Cortex of kidney (tissue), 1 donor: ENCODE data around the gene SP2.

Experiments
- DNase-seq: peaks from one replicate; lab custom pipeline; 2025; lab: John Stamatoyannopoulos, UW

SP2 gene

DNA sequence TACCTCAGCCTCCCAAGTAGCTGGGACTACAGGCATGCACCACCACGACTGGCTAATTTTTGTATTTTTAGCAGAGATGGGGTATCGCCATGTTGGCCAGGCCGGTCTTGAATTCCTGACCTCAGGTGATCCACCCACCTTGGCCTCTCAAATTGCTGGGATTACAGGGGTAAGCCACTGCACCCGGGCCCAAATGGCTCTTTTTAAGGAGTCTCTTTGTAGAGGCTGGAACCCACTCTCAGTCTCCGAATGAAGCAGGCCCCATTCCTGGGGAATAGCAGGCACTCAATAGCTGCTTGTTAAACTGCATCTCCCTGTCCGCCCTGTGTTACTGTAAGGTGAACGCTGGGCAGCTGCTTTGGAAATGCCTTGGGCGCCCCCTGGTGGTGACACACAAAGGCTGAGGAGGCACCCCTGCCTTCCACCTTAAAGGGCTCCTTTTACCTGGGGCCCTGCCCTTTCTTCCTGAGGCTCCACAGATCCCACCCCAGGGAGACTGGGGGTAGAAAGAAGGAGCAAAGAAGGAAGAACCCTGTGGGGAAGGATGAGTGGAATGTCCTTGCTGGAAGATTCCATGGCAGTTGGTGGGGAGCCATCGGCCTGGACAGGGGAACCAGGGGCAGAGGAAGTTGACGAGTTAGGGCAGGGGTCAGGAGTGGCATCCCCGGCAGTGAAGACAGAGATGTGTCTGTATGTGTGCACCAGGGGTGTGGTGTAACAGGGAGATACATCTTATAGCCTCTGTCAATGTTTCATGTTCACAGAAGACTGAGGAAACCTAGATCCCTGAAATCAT lies 6.1 kb upstream of the SP2 start:
- no peak for DNase-seq

DNA sequence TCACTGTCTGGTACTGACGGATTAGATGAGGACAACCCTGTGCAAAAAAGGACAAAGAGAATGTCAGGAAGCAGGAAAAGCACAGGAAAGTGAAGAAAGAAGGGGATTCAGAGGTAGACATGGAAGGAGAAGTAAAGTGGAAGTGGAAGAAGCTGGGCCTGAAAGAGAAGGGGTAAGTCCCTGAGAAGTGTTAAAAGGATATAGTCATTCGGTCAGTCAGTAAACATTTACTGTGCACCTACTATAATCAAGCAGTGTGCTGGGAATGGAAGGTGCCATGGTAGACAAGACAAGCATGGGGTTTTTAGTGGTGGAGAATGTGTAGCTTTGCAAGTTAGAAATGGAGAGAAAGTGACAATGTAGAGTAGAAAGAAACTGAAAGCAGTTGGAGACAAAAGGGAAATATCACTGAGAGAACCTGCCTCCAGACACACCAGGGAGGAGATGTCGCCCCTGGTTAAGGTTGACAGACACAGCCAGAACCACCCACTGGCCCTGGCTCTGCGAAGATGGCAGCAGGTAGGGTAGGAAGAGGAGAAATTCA lies 4.4 kb upstream of the SP2 start:
- DNase-seq = no peak

DNA sequence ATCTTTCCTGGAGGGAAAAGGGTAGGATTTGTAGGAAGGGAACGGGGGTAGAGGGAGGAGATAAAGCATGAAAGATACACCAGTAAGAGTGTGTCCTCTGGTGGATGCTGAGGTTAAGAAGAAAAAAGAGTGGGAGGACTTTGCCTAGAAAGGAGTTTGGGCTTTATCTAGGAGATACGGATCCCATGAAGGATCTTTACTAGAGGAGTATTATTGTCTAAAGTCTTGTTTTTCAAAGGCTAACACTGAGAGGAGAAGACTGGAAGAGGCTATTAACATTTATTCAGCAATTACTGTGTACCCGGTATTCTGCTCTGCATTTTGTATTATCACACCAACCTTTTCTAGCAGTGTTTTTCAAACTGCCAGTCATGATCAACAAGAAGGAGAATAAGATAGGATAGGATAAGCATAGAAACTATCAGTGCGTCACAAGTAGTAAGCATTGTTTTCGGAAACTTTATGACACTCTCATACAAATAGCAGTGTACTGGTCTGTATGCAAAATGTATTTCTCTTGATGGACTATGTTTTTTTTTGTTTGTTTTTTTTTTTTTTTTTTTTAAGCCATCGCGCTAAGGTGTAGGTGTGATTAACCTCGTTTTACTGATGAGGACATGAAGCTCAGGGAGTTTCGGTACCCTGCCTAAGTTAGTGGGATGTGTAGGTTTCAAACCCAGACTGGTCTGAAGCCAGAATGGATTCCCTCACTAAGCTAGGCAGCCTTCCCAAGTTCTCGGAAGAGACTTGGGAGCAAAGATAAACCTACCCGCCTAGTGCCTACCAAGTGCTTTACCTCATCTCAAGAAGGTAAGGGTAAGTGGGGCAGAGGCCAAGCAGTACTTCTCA lies 1.3 kb upstream of the SP2 start:
- DNase-seq = no peak

- no peak for DNase-seq
Observed at GRCh38 chr17:47895347-47895855, 635 bp upstream of the SP2 start.

DNA sequence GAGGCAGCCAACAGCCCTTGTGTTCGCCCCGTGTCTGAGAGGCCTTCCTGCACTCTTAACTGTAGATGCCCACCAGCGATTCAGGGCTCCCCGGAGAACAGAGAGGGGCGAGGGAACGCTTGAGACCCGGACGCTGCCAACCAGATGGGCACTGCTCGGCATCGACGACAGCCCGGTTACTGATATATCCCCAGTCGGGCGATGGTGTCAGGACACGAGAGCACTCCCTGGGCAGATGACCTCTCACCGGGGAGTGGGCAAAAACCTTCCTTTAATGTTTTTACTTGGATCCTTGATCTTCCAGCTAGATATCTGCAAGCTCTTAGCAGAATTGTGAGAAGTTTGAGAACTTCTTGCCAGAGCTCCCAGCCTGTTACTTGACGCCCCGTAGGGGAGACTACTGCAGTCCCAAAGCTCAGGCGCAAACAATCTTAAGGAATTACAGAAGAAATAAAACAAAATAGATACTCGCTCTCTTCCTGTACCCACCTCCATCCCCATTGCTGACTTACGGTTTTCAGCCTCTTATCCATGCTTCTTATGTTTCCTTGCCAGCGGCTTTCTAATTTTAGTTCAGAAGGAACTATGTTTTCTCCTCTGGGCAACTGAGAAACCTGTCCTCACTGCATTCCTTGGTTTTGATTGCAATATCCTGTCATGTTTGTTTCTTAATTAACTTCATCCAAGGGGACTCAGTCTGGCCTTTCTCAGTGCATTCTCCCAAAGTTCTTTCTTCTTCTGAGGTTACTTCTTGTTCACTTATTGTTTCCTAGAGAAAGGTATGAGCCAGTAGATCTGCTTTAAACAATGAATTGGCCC lies 845 bp downstream of the SP2 start:
- no peak for DNase-seq

GRCh38 chr17:47897561-47897960 lies 1.5 kb downstream of the SP2 start:
- no peak for DNase-seq

DNA sequence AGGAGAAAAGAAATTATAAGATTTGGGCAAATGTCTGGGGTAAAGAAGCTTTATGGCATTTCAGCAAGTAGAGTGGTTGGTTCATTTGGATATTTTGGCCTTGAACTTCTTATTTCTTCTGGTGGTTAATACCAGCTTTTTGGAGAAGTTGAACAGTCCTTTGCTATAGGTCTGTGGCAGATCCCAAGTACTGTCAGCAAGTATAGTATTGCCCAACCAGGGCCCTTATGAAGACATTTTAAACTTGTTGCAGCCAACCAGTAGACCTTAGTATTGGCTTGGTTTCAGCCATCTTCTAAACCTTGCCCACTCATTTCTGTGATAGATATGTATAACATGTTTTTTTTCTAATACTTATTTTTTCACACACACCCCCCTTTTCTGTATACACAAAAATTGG lies 2.2 kb downstream of the SP2 start:
- no peak for DNase-seq

DNA sequence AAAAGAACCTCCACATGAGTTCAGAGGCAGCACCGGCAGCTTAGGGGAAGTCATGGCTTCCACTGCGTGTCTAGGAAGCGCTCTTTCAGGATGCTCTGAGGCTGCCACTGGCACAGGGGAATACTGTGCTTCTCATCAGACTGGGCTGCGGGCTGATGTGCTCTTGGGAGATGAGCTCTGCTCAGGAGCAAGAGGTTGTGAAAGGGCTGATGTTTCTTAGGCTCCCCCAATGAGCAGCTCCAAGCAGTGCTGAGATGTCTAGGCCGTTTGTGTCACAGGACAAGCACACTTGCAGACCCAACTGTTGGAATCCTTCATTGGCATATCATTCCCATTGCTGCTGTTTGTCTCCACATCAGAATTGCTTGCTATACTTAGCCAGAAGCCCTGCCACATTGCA lies 3.6 kb downstream of the SP2 start:
- no peak for DNase-seq

- no peak for DNase-seq
Observed at GRCh38 chr17:47901423-47901822, 5.4 kb downstream of the SP2 start.

DNA sequence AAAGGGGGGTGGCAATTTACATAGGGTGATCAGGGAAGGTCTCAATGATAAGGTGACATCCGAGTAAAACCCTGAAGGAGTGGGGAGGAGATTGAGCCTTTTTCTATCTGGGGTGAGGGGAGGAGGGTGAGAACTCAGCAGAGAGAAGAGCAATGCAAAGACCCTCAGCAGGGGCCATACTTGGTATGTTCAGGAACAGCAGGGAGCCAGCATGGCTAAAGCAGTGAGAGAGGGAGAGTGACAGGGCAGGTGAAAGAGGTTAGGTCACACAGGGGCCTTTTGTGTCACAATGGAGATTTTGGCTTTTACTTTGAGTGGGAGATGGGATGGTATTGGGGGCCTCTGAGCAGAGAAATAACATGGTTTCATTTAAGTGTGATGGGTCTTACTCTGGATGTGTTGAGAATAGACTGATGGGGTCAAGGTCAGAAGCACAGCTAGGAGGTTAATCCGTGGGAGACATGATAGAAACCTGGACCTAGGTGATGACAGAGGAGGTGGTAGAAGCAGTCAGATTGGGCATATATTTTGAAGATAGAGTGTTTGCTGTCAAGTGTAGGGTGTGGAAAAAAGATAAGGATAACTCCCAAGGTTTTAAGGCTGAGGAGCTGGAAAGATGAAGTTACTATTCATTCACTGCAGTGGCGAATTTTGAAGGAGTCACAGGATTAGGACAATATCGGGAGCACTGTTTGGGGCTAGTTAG lies 6.2 kb downstream of the SP2 start:
- DNase-seq = no peak

DNA sequence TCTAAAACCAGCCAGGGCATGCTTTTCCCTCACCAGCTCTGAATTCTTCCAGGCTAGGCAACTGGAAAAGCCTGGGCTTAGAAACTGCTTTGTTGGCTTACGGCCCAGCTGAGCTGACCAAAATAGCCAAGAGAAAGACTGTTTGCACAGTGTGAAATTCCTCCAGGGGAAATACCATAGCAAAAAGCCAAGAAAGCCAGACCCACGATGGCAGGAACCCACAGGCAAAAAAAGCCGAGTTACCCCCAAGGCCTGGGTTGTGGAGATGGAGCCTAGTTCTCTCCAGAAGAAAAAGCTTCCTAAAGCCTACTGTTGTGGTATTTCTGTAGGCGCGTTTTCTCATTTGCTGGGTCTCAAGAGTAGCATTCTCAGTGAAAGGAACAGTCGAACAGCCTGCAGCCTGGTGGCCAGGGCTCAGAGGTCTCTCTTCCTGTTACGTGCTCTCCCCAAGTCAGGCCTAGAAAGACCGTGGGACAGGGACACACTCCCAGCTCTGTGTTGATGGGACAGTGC lies 9.2 kb downstream of the SP2 start:
- DNase-seq = no peak

- no peak for DNase-seq
Observed at GRCh38 chr17:47906443-47906842, 10.4 kb downstream of the SP2 start.

GRCh38 chr17:47907932-47908562 lies 12.0 kb downstream of the SP2 start:
- no peak for DNase-seq

- no peak for DNase-seq
Observed at GRCh38 chr17:47913050-47913449, 17.0 kb downstream of the SP2 start.

DNA sequence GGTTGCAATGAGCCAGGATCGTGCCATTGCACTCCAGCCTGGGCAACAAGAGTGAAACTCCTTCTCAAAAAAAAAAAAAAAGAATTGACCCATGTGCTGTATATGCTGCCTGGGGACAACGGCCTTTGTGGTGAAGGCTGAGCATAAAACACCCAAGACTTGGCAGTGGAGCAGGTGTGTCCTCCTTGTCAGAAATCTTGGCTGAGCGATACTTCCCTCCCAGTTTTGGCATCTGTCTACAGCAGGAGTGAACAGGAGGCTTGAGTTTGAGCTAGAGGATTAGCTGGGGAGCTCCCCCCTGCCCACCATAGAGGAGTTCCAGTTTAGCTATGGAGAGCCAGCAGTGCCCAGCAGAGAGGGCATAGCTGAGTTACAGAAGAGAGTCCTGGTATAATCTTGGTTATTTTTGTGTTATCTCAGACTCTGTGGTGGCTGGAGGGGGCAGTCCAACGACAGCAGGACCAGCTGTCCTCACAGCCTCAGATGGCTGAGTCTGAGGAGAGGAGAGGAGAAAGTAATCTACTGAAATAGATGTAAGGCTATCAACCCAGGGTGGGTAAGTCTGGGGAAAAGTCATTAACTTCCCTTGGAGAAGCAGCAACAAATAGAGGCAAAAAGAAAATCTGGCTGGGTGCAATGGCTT lies 18.4 kb downstream of the SP2 start:
- no peak for DNase-seq

- DNase-seq = no peak
Observed at GRCh38 chr17:47915776-47916398, 19.9 kb downstream of the SP2 start.

DNA sequence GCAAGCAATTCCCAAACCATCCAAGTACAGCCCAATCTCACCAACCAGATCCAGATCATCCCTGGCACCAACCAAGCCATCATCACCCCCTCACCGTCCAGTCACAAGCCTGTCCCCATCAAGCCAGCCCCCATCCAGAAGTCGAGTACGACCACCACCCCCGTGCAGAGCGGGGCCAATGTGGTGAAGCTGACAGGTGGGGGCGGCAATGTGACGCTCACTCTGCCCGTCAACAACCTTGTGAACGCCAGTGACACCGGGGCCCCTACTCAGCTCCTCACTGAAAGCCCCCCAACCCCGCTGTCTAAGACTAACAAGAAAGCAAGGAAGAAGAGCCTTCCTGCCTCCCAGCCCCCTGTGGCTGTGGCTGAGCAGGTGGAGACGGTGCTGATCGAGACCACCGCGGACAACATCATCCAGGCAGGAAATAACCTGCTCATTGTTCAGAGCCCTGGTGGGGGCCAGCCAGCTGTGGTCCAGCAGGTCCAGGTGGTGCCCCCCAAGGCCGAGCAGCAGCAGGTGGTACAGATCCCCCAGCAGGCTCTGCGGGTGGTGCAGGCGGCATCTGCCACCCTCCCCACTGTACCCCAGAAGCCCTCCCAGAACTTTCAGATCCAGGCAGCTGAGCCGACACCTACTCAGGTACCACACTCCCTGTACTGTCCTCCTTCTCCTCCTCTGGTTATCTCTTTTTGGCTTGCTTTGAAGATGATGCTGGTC lies 20.6 kb downstream of the SP2 start:
- DNase-seq = no peak

GRCh38 chr17:47917581-47917980 lies 21.5 kb downstream of the SP2 start:
- no peak for DNase-seq

- DNase-seq = no peak
Observed at GRCh38 chr17:47918006-47918405, 22.0 kb downstream of the SP2 start.
